Parathyroid adenoma (tissue), 2 donors: ENCODE measurements around the gene NCEH1.

Experiments used
- H2AFZ ChIP-seq: fragments of 300-600 bp; sonication (generic); one replicate; pipeline ENCODE4 v1.7.0; 2017; ENCODE audit warnings: antibody characterized with exemption, mild to moderate bottlenecking
- H3K27ac ChIP-seq: fragments of 300-600 bp; sonication (generic); one replicate; pipeline ENCODE4 v1.7.0; 2017
- H3K27me3 ChIP-seq: fragments of 300-600 bp; sonication (generic); one replicate; pipeline ENCODE4 v1.7.0; 2017; ENCODE audit warnings: low read length; ENCODE audit not compliant: control insufficient read depth, insufficient read depth
- H3K36me3 ChIP-seq: fragments of 300-600 bp; sonication (generic); one replicate; pipeline ENCODE4 v1.7.0; 2017; ENCODE audit warnings: low read length; ENCODE audit not compliant: control insufficient read depth, insufficient read depth
- H3K4me1 ChIP-seq: fragments of 300-600 bp; sonication (generic); one replicate; pipeline ENCODE4 v1.7.0; 2017; ENCODE audit warnings: control low read depth
- H3K4me2 ChIP-seq: fragments of 300-600 bp; sonication (generic); one replicate; pipeline ENCODE4 v1.7.0; 2017; ENCODE audit warnings: low read length
- H3K4me3 ChIP-seq: fragments of 300-600 bp; sonication (generic); one replicate; pipeline ENCODE4 v1.7.0; 2017; ENCODE audit warnings: low read depth, low read length
- H3K79me2 ChIP-seq: fragments of 300-600 bp; sonication (generic); one replicate; pipeline ENCODE4 v1.7.0; 2017; ENCODE audit warnings: control low read depth
- H3K9ac ChIP-seq: fragments of 300-600 bp; sonication (generic); one replicate; pipeline ENCODE4 v1.7.0; 2017; ENCODE audit warnings: mild to moderate bottlenecking
- H3K9me3 ChIP-seq: fragments of 300-600 bp; sonication (generic); one replicate; pipeline ENCODE4 v1.7.0; 2017; ENCODE audit warnings: low read length; ENCODE audit not compliant: control insufficient read depth
- TF ChIP-seq, protein P1 (sequence below): fragments of 300-600 bp; sonication (generic); IDR thresholded peaks from one replicate; pipeline ENCODE4 v1.7.0; 2017; ENCODE audit warnings: antibody characterized with exemption, mild to moderate bottlenecking
- donor health status: primary hyperparathyroidism.

The NCEH1 gene

GRCh38 chr3:172708921-172709773 is 1.7 kb downstream of the NCEH1 start:
- Histone ChIP-seq H3K36me3 (no peaks in the 10 kb centered on the region), H3K9me3 (no peaks in the 10 kb centered on the region), H3K4me3 (peak overlapping the region; percentile 4), H3K79me2 (peaks cover 18% of the 10 kb centered on the region), H3K4me2 (no peak overlapping the region), H3K27ac (no peak overlapping the region), H3K4me1 (no peaks in the 10 kb centered on the region), H2AFZ (peak overlapping the region; percentile 94), H3K9ac (no peak overlapping the region), H3K27me3 (no peaks in the 10 kb centered on the region)
- TF ChIP-seq, protein P1, sequence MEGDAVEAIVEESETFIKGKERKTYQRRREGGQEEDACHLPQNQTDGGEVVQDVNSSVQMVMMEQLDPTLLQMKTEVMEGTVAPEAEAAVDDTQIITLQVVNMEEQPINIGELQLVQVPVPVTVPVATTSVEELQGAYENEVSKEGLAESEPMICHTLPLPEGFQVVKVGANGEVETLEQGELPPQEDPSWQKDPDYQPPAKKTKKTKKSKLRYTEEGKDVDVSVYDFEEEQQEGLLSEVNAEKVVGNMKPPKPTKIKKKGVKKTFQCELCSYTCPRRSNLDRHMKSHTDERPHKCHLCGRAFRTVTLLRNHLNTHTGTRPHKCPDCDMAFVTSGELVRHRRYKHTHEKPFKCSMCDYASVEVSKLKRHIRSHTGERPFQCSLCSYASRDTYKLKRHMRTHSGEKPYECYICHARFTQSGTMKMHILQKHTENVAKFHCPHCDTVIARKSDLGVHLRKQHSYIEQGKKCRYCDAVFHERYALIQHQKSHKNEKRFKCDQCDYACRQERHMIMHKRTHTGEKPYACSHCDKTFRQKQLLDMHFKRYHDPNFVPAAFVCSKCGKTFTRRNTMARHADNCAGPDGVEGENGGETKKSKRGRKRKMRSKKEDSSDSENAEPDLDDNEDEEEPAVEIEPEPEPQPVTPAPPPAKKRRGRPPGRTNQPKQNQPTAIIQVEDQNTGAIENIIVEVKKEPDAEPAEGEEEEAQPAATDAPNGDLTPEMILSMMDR, result no peak

GRCh38 chr3:172707967-172708366 is 2.9 kb downstream of the NCEH1 start:
- H3K9ac ChIP-seq, result no peak overlapping the region
- no peaks in the 10 kb centered on the region for H3K36me3 ChIP-seq
- no peak overlapping the region for H3K27ac ChIP-seq
- no peaks in the 10 kb centered on the region for H3K27me3 ChIP-seq
- no peak overlapping the region for H2AFZ ChIP-seq
- no peak overlapping the region for H3K4me3 ChIP-seq
- H3K9me3 ChIP-seq, result no peaks in the 10 kb centered on the region
- no peak overlapping the region for H3K4me2 ChIP-seq
- no peaks in the 10 kb centered on the region for H3K4me1 ChIP-seq
- TF ChIP-seq, protein P1, result no peak
- H3K79me2 ChIP-seq, result peaks cover 16% of the 10 kb centered on the region

DNA sequence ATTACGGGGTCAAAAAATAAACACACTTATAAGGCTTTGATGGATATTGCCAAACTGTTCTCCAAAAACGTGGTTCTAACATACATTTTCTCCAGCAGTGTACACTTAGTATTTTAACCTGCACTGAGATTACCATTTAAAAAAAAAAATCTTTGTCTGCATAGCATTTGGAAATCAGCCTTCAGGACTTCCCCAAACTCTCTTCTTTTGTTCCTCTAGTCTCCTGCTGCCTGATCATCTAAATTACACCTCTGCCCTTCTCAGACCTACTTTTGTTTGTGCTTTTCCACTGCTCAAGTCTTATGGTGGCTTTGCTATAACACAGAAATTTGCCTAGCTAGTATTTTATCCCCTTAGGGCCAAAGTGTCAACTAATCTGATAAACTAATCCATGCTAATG is 3.8 kb downstream of the NCEH1 start:
- TF ChIP-seq, protein P1, result no peak
- no peak overlapping the region for H3K4me3 ChIP-seq
- no peaks in the 10 kb centered on the region for H3K36me3 ChIP-seq
- H3K79me2 ChIP-seq, result peaks cover 16% of the 10 kb centered on the region
- H3K27me3 ChIP-seq, result no peaks in the 10 kb centered on the region
- no peaks in the 10 kb centered on the region for H3K4me1 ChIP-seq
- no peak overlapping the region for H2AFZ ChIP-seq
- no peak overlapping the region for H3K27ac ChIP-seq
- H3K4me2 ChIP-seq, result no peak overlapping the region
- H3K9me3 ChIP-seq, result no peaks in the 10 kb centered on the region
- no peak overlapping the region for H3K9ac ChIP-seq

- no peak overlapping the region for H3K27ac ChIP-seq
These were observed 5.7 kb downstream of the NCEH1 start for GRCh38 chr3:172705170-172705569.

More at GRCh38 chr3:172705170-172705569, 5.7 kb downstream of the NCEH1 start:
- H3K9me3 ChIP-seq, result no peaks in the 10 kb centered on the region
- H3K4me3 ChIP-seq, result no peak overlapping the region
- no peaks in the 10 kb centered on the region for H3K4me1 ChIP-seq
- no peak overlapping the region for H3K9ac ChIP-seq
- TF ChIP-seq, protein P1, result no peak
- H3K27me3 ChIP-seq, result no peaks in the 10 kb centered on the region
- H3K4me2 ChIP-seq, result no peak overlapping the region
- no peaks in the 10 kb centered on the region for H3K36me3 ChIP-seq
- no peak overlapping the region for H2AFZ ChIP-seq
- H3K79me2 ChIP-seq, result peaks cover 16% of the 10 kb centered on the region
